ENCODE data around the gene ADGRB2. TPM values are rescaled to one million over a fixed set of nuclear protein-coding genes. Genes with fewer than 3 reads are reported as not detected.

ADGRB2 gene
- total RNA-seq, 4 donors from 2014 or later = 3.3 to 39.1 (median 17.2) TPM

- no peak for TF ChIP-seq CTCF (IDR thresholded peaks at IDR 0.05)
- TF ChIP-seq POLR2A (IDR thresholded peaks at IDR 0.05) = no peak
- no peak overlapping the region for H3K4me3 ChIP-seq
- H3K27me3 ChIP-seq = no peaks in the 10 kb centered on the region
- no peak for DNase-seq
- no peaks in the 10 kb centered on the region for H3K36me3 ChIP-seq
- no peak overlapping the region for H3K27ac ChIP-seq
- no peaks in the 10 kb centered on the region for H3K9me3 ChIP-seq
- no peaks in the 10 kb centered on the region for H3K4me1 ChIP-seq
Measured at GRCh38 chr1:31800674-31800967, 36.5 kb upstream of the ADGRB2 start.

GRCh38 chr1:31799895-31800673 lies 35.9 kb upstream of the ADGRB2 start:
- H3K36me3 ChIP-seq = no peaks in the 10 kb centered on the region
- no peaks in the 10 kb centered on the region for H3K4me1 ChIP-seq
- TF ChIP-seq CTCF (IDR thresholded peaks at IDR 0.05) (no peak), POLR2A (IDR thresholded peaks at IDR 0.05) (no peak)
- no peaks in the 10 kb centered on the region for H3K27me3 ChIP-seq
- H3K27ac ChIP-seq = no peak overlapping the region
- no peak overlapping the region for H3K4me3 ChIP-seq
- H3K9me3 ChIP-seq = no peaks in the 10 kb centered on the region
- peak in 2 of 3 donors; percentile 38 to 41 for DNase-seq

GRCh38 chr1:31799196-31799894 lies 35.2 kb upstream of the ADGRB2 start:
- H3K4me1 ChIP-seq = no peaks in the 10 kb centered on the region
- no peaks in the 10 kb centered on the region for H3K27me3 ChIP-seq
- peak in 2 of 3 donors; percentile 27 to 39 for DNase-seq
- H3K4me3 ChIP-seq = no peak overlapping the region
- H3K9me3 ChIP-seq = no peaks in the 10 kb centered on the region
- TF ChIP-seq POLR2A (IDR thresholded peaks at IDR 0.05) (no peak), CTCF (IDR thresholded peaks at IDR 0.05) (no peak)
- H3K36me3 ChIP-seq = no peaks in the 10 kb centered on the region
- H3K27ac ChIP-seq = no peak overlapping the region

- TF ChIP-seq POLR2A (IDR thresholded peaks at IDR 0.05) (no peak), CTCF (IDR thresholded peaks at IDR 0.05) (no peak)
- Histone ChIP-seq H3K27me3 (no peaks in the 10 kb centered on the region), H3K9me3 (no peaks in the 10 kb centered on the region), H3K27ac (no peak overlapping the region), H3K4me1 (no peaks in the 10 kb centered on the region), H3K36me3 (no peaks in the 10 kb centered on the region), H3K4me3 (no peak overlapping the region)
- peak in 2 of 3 donors; percentile 36 to 44 for DNase-seq
Measured at GRCh38 chr1:31798433-31799195, 34.5 kb upstream of the ADGRB2 start.

- Histone ChIP-seq H3K27ac (no peak overlapping the region), H3K4me1 (no peaks in the 10 kb centered on the region), H3K36me3 (no peaks in the 10 kb centered on the region), H3K27me3 (no peaks in the 10 kb centered on the region), H3K9me3 (no peaks in the 10 kb centered on the region), H3K4me3 (no peak overlapping the region)
- peak in 2 of 3 donors; percentile 33 to 35 for DNase-seq
- no peak for TF ChIP-seq POLR2A (IDR thresholded peaks at IDR 0.05)
- no peak for TF ChIP-seq CTCF (IDR thresholded peaks at IDR 0.05)
Measured at GRCh38 chr1:31798086-31798432, 33.9 kb upstream of the ADGRB2 start.
